KOPT-K1 (cell line): ENCODE measurements around the gene DHCR7.

Source experiments
- H3K27ac ChIP-seq: fragments of 200-600 bp; sonication (generic); 2 replicates; pipeline ENCODE4 v1.5.1; 2016; ENCODE audit warnings: antibody characterized with exemption, mild to moderate bottlenecking, low read depth, low read length; ENCODE audit not compliant: poor library complexity, severe bottlenecking
- H3K36me3 ChIP-seq: fragments of 200-600 bp; sonication (generic); 2 replicates; pipeline ENCODE4 v1.5.1; 2017; ENCODE audit warnings: antibody characterized with exemption, mild to moderate bottlenecking, low read length, moderate library complexity; ENCODE audit not compliant: insufficient read depth
- H3K9me3 ChIP-seq: fragments of 200-600 bp; sonication (generic); 2 replicates; pipeline ENCODE4 v1.5.1; 2017; ENCODE audit warnings: antibody characterized with exemption, low read length, mild to moderate bottlenecking; ENCODE audit not compliant: insufficient read depth, poor library complexity, severe bottlenecking

DHCR7 gene

DNA sequence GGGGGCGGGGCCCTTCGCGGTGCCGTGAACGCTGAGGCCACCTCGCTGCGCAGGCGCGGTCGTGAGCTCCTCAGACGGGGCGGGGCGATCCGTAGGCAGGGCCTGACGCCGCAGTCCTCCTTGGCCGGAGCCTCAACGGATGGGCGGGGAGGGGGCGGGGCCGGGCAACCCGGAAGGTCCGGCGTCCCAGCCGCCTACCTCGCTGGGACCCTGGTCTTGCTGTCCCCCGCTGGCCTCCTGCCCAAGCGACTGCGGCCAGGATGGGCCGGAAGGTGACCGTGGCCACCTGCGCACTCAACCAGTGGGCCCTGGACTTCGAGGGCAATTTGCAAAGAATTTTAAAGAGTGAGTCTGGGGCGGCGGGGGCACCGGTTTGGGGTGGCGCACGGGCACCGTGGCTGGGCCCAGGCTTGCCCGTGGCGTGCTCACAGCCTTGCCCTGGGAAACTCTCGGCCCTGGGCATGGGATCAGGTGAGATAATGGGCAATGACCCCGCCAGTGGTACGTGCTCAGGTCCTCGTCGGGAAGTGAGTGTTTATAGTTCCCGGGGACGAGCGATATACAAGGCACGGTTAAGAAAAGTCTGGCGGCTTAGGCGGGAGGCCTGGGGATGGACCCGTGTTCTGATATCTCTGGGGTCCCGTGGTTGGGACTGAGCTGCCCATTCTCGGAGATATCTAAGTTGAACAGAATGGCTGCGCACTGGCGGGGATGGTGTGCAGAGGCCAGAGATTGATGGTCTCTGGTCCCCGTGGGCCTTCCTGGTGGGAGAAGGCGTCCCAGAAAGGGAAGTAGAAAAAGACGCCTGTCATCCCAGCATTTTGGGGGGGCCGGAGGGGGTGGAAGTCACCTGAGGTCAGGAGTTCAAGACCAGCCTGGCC, 5.1 kb upstream of the DHCR7 start, which contains the start of gene NADSYN1:
NADSYN1 (plus strand) TSS at position 167 of the 881 bp plus-strand sequence; CDS start at position 261, 94 bp downstream.
- H3K9me3 ChIP-seq, result no peaks in the 10 kb centered on the region
- peak within 1 kb of the TSS; percentile 76 for H3K27ac ChIP-seq
- peaks cover 39% of the 10 kb centered on the region for H3K36me3 ChIP-seq

DNA sequence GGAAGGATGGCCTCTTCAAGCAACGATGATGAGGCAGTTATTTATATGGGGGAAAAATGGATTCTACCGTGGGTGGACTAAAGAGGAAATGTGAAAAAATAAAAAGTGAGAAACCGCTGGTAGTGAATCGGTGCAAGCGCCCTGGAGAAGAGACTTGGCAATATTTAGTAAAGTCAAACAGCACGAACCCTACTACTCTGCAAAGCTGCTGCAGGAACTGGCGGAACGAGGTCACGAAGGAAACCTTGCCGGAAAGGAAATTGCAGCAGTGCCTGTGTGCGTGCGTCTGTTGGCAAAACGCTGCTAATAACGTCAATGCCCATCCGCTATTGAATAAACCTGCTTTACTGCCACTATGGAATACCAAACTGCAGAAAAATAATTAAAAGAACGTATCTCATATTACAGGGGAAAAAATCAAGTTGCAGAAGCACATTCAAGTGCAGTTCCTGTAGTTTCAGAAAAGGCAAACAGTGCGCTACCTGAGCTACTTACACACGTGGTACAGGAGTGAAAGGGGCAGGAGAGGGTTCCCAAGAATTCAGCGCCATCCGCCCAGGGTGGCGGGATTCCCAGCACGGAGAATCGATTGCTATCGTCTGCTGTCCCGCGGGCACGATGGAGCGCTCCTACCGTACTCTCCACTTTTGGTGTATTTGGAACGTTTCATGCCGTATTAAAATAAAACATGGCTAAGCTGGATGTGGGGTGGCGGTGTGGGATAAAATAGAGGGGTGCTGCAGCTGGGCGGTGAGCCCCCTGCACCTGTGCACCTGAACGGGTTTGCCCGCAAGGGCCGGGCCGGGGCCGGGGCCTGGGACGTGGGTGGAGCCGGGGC, 4.2 kb upstream of the DHCR7 start:
- Histone ChIP-seq H3K27ac (peak overlapping the region; percentile 76), H3K9me3 (no peaks in the 10 kb centered on the region), H3K36me3 (peaks cover 30% of the 10 kb centered on the region)

DNA sequence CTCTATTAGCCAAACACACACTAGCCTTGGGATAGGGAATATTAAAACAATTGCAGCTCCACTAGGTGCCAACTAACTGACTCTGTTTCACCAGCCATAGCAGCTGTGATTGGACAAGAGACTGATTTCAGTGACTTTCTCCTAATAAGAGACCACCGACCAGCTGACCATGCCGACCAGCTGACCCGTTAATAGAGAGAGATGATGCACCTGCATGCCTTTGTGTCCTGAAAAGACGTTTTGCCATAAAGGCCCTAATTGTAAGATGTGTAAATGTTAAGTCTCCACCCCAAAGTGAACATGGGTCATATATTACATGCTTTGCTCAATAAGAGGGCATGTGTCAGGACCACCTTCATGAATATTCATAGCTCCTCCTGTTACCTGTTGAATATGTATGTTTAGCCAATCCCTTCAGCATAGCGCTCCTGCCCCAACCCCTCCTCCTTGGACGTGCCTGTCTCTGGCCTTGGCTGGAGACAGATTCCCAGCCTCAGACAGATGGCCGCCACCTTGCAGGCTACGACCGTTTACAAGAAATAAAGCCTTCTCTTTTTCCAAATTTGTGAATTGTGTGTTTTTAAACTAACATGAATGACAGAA, 3.5 kb upstream of the DHCR7 start:
- H3K27ac ChIP-seq, result peak overlapping the region; percentile 76
- peaks cover 28% of the 10 kb centered on the region for H3K36me3 ChIP-seq
- H3K9me3 ChIP-seq, result no peaks in the 10 kb centered on the region

DNA sequence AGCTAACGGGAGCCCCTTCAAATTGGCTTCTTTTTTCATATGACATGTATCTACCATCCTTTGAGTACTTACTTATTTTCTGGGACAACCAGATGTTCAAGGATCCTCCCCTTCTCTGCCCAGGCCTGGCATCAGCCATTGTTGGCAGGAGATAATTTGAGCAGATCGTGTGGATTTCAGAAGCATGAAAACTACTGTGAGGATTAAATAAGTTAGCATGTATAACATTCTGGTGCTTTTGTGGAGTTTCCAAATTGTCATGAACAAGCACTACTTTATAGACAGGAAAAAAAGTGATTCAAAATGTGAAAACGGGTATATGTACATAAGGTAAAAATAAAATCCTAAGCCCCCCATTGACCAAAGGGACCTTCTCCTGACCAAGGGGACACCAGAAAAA, 2.7 kb upstream of the DHCR7 start:
- Histone ChIP-seq H3K27ac (no peak overlapping the region), H3K36me3 (peaks cover 28% of the 10 kb centered on the region), H3K9me3 (peaks cover 5% of the 10 kb centered on the region)

DNA sequence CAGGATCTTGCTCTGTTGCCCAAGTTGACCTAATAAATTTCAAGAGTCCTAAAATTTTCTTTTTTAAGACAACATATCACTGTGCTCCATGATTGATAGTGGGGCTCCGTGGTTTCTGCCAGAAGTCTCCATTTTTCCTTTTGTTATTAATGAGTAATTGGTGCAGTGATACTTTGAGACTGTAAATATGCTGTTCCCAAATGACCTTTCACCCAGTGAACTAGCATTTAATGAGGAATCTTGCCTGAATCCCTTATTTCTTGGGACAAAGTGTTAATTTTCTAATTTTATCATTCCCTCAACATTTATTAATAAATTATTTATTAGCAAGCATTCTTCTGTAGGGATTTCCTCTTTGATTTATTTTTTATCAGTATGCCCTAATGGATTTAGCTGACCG, 2.3 kb upstream of the DHCR7 start:
- H3K9me3 ChIP-seq, result peaks cover 8% of the 10 kb centered on the region
- H3K27ac ChIP-seq, result no peak overlapping the region
- H3K36me3 ChIP-seq, result peaks cover 28% of the 10 kb centered on the region

DNA sequence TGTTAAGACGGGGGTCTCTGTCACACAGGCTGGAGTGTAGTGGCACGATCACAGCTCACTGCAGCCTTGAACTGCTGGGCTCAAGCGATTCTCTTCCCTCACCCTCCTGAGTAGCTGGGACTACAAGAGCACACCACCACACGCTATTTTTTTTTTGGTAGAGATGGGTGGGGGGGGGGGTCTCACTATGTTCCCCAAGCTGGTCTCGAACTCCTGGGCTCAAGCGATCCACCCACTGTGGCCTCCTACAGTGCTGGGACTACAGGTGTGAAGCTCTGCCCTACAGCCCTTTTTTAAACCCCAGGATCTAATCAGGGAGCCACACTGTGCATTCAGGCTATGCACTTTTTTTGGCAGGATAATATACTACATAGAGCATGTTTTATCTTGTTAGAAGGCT, 1.4 kb upstream of the DHCR7 start:
- H3K36me3 ChIP-seq, result peaks cover 28% of the 10 kb centered on the region
- peaks cover 8% of the 10 kb centered on the region for H3K9me3 ChIP-seq
- peak overlapping the region; percentile 82 for H3K27ac ChIP-seq

DNA sequence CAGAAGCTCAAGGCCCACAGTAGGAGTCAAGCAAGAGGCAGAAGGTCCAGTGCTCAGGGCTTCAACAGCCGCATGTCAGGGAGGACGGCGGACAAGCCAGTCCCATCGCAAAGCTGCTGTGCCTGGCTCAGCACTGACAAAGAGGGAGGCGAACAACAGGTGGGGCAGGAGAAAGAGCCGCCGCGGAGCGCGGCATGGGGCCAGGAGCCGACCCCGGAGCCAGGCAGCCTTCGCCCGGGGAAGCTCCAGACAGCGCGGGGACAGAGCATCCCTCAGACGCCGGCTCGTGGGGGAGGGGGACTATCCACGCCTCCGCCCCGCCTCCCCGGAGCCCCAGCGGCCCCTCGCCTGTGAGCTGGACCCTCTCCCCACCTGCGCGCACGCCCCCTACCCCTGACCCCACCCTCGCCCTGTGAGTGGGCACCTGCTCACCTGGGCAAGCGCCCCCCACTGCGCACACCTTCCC, 369 bp downstream of the DHCR7 start:
- Histone ChIP-seq H3K27ac (peak overlapping the region; percentile 82), H3K36me3 (peaks cover 44% of the 10 kb centered on the region), H3K9me3 (peaks cover 8% of the 10 kb centered on the region)

DNA sequence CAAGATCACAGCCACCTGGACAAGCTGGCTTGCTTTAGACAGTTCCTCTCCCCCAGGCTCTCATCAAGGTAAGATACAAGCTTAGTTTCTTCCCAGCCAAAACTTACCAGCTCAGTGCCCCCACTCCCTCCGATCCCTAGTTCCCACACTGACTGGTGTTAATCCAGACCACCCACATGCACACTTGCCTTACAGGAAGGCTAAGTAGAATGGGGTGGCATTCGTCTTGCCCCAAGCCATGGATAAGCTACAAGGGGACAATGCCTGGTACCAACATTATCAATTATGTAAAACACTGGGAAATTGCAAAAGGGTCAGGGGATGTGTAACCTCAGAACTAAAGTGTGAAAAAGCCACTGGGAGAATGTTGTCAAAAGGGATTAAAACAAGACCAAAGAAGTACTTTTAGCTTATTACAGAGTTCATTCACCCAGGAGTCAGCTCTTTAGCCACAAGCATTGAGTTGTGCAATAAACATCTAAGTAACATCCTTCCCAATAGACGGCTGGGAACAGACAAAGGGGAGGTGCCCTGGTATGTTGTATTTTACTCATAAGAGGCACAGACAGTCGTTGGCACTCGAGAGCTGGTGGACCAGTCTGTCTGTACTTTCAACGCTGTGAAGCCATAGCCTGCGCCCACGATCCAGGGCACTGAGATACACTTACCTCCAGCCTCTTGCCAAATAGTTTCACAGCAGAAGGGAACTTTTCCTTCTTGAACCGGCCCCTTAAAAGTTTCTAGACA, 1.1 kb downstream of the DHCR7 start:
- Histone ChIP-seq H3K27ac (peak overlapping the region; percentile 82), H3K9me3 (peaks cover 8% of the 10 kb centered on the region), H3K36me3 (peaks cover 48% of the 10 kb centered on the region)

DNA sequence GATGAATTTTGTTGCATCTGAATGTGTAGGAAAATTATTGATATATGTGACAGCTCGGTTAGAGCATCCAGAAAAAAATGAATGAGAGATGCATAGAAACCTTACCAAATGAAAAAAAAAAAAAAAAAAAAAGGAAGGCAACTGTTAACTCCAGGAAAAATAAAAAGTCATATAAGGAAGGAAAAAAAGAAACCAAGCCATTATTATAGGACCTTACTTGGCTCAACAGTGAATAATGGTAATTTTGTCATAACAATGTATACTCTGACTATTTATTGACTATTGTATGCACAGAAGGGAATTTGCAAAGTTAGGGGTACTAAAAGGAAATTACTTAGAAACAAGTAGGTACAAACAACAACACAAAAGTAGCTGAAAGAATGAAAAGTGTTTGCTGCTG, 2.0 kb downstream of the DHCR7 start:
- Histone ChIP-seq H3K27ac (no peak overlapping the region), H3K36me3 (peaks cover 57% of the 10 kb centered on the region), H3K9me3 (peaks cover 8% of the 10 kb centered on the region)

DNA sequence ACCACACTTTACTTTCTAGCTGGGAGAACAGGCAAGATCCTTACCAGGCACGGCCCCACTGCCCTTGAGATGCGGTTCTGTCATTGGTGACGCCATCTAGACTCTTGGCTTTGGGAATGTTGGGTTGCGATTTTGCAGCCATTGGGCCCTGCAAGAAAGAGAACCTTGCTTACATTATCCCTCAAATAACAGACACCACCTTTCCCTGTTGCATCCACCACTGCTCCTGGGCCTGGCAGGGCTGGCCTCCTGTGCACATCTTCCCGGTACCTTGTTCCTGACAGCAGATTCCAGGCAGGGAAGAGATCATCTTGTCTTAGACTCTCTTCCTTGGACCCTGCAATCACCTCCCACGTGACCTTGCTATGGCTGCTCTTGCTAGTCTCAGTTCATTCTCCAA, 3.4 kb downstream of the DHCR7 start:
- Histone ChIP-seq H3K9me3 (peaks cover 8% of the 10 kb centered on the region), H3K27ac (no peak overlapping the region), H3K36me3 (peaks cover 71% of the 10 kb centered on the region)

DNA sequence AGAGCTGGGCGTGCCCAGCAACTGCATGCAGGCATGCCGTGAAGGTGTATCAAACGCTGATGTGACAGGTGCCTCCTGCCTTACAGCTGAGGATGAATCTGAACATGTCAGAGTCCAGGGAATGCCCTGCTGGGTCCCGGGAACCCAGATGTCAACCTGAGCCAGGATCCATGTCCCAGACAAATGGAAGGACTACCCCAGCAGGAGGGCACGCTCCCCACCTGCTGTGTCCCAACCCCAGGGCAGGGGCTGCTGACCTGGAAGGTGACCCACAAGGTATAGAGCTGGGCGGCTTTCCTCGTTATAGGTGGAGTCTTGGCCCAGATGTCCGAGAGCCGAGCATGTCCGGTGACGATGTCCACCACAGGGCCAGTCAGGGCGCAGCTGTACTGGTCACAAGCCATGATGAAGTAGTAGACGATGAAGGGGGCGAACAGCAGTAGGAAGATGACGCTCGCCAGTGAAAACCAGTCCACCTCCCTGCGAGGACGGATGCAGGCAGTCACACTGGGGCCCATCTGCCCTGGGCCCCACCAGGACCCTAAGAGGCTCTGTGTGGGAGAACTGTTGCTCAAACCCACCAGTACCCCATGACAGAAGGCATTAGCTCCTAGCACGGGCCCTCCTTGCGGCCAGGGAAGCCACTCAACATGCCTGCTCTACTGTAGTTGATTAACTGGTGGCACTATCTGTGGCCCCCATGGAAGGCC, 4.3 kb downstream of the DHCR7 start:
- Histone ChIP-seq H3K36me3 (peaks cover 80% of the 10 kb centered on the region), H3K27ac (no peak overlapping the region), H3K9me3 (peaks cover 8% of the 10 kb centered on the region)

DNA sequence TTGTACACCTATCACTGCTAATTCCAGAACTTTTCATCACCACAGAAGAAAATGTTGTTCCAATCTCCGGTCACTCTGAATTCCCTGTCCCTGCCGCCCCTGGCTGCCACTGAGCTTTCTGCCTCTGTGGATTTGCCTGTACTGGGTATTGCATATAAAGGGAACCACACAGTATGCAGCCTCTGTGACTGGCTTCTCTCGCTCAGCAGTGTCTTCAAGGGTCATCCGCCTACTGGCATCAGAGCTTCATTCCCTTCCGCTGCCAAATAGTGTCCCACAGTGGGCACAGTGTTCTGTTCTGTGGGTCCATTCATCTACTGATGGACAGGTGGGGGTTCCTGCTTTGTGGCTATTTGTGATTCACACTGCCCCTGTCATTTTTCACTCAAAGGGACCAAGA, 5.3 kb downstream of the DHCR7 start:
- H3K27ac ChIP-seq, result no peak overlapping the region
- H3K9me3 ChIP-seq, result peaks cover 8% of the 10 kb centered on the region
- peaks cover 90% of the 10 kb centered on the region for H3K36me3 ChIP-seq

DNA sequence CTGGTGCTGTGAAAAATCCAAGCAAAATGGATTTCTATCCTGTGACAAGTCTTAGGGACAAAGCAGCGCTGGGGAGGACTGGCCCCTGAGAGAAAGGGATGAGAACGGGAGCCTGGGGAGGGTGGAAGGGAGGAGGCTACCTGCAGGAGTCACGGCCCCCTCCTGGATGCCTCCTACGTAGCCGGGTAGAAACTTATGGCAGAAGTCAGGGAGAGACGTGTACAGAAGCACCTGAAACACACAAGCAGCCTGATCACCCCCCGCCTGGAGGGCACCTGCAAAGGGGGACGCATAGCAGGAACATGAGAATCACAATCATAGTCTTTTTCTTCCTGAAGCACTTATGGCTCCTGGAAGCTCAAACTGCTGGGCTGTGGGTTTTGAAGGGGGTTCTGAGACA, 6.1 kb downstream of the DHCR7 start:
- Histone ChIP-seq H3K9me3 (peaks cover 8% of the 10 kb centered on the region), H3K36me3 (peaks cover 97% of the 10 kb centered on the region), H3K27ac (no peak overlapping the region)

DNA sequence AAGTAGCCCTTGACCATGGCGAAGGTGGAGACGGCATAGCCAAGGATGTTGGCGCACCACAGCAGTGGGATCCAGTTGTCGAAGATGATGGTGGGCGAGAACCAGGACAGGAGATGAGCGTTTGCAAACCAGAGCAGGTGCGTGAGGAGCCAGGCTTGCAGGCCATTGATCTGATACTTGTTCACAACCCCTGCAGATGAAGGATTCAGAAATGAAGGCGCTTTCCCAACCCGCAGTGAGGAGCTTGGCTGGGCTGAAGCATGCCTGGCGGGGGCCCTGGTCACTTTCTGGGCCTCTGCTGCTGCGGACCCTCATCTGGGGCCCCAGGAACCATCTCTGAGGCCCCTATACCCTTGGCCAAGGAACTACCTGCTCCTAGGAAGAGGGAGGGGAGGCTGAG, 6.9 kb downstream of the DHCR7 start:
- no peak overlapping the region for H3K27ac ChIP-seq
- H3K36me3 ChIP-seq, result peaks cover 97% of the 10 kb centered on the region
- H3K9me3 ChIP-seq, result peaks cover 7% of the 10 kb centered on the region
